Measurements from ENCODE around the gene GRID1. TPM values are rescaled to one million over a fixed set of nuclear protein-coding genes. Genes with fewer than 3 reads are reported as not detected.

Gene GRID1
- total RNA-seq, 1 donor from 2014 or later = 0.60 TPM

DNA sequence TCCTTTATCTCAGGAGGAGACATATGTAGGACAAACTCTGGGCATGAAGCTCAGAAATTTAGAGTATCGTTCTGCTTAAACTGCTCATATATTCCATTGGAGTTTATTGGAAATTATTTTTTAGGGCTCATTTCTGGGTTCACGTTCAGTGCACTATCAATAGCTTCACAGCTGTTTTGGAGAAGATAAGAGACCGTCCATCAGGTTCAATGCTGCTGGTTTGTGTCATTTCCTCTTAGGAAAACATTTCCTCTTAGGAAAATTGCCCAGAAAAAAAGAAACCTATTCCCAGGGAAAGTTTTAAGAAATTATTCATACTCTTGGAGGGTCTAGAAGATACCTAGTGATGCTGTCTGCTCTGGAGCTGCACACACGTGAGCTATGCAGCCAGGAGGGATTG lies 691.7 kb downstream of the GRID1 start:
- H3K4me1 Mint-ChIP-seq (ENCODE audit: low read depth) = no peaks in the 10 kb centered on the region
- DNase-seq (ENCODE audit: low spot score) = no peak
- H3K27me3 Mint-ChIP-seq (ENCODE audit: low read depth) = peaks cover 3% of the 10 kb centered on the region
- no peak overlapping the region for H3K27ac Mint-ChIP-seq (ENCODE audit: unreplicated experiment)
- H3K4me3 Mint-ChIP-seq (ENCODE audit: unreplicated experiment) = no peak overlapping the region
- H3K36me3 Mint-ChIP-seq (ENCODE audit: low read depth) = peaks cover 9% of the 10 kb centered on the region
- TF ChIP-seq, protein P1, sequence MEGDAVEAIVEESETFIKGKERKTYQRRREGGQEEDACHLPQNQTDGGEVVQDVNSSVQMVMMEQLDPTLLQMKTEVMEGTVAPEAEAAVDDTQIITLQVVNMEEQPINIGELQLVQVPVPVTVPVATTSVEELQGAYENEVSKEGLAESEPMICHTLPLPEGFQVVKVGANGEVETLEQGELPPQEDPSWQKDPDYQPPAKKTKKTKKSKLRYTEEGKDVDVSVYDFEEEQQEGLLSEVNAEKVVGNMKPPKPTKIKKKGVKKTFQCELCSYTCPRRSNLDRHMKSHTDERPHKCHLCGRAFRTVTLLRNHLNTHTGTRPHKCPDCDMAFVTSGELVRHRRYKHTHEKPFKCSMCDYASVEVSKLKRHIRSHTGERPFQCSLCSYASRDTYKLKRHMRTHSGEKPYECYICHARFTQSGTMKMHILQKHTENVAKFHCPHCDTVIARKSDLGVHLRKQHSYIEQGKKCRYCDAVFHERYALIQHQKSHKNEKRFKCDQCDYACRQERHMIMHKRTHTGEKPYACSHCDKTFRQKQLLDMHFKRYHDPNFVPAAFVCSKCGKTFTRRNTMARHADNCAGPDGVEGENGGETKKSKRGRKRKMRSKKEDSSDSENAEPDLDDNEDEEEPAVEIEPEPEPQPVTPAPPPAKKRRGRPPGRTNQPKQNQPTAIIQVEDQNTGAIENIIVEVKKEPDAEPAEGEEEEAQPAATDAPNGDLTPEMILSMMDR (IDR thresholded peaks at IDR 0.05) = no peak
- peaks cover 24% of the 10 kb centered on the region for H3K9me3 Mint-ChIP-seq (ENCODE audit: low read depth)

DNA sequence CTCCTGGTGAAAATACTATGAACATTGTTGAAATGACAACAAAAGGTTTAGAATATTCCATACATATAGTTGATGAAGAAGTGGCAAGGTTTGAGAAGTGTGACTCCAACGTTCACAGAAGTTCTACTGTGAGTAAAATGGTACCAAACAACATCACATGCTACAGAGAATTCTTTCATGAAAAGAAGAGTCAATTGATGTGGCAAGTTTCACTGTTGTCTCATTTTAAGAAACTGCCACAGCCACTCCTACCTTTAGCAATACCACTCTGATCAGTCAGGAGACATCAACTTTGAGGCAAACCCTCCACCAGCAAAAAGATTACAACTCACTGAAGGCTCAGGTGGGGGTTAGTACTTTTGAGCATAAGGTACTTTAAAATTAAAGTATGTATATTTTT lies 693.3 kb downstream of the GRID1 start:
- Mint-ChIP-seq H3K27me3 (ENCODE audit: low read depth) (peaks cover 4% of the 10 kb centered on the region), H3K4me1 (ENCODE audit: low read depth) (no peaks in the 10 kb centered on the region), H3K36me3 (ENCODE audit: low read depth) (peaks cover 9% of the 10 kb centered on the region), H3K9me3 (ENCODE audit: low read depth) (peaks cover 24% of the 10 kb centered on the region), H3K4me3 (ENCODE audit: unreplicated experiment) (no peak overlapping the region), H3K27ac (ENCODE audit: unreplicated experiment) (no peak overlapping the region)
- DNase-seq (ENCODE audit: low spot score) = no peak
- TF ChIP-seq, protein P1 (IDR thresholded peaks at IDR 0.05) = no peak

DNA sequence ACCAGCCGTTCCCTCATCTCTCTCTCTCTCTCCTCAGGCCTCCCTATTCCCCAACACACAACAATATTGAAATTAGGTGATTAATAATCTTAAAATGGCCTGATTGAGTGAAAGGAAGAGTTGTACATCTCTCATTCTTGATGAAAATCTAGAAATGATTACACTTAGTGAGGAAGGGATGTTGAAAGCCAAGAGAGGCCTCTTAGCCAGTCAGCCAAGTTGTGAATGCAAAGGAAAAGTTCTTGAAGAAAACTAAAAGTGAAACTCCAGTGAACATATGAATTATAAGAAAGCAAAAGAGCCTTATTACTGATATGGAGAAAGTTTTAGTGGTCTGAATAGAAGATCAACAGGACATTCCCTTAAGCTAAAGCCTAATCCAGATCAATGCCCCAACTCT lies 695.1 kb downstream of the GRID1 start:
- Mint-ChIP-seq H3K36me3 (ENCODE audit: low read depth) (peaks cover 9% of the 10 kb centered on the region), H3K4me1 (ENCODE audit: low read depth) (no peaks in the 10 kb centered on the region), H3K4me3 (ENCODE audit: unreplicated experiment) (no peak overlapping the region), H3K27me3 (ENCODE audit: low read depth) (peaks cover 10% of the 10 kb centered on the region), H3K9me3 (ENCODE audit: low read depth) (peaks cover 24% of the 10 kb centered on the region), H3K27ac (ENCODE audit: unreplicated experiment) (no peak overlapping the region)
- no peak for DNase-seq (ENCODE audit: low spot score)
- TF ChIP-seq, protein P1 (IDR thresholded peaks at IDR 0.05) = no peak

- peaks cover 13% of the 10 kb centered on the region for H3K27me3 Mint-ChIP-seq (ENCODE audit: low read depth)
- H3K4me1 Mint-ChIP-seq (ENCODE audit: low read depth) = no peaks in the 10 kb centered on the region
- peaks cover 20% of the 10 kb centered on the region for H3K9me3 Mint-ChIP-seq (ENCODE audit: low read depth)
- no peak overlapping the region for H3K27ac Mint-ChIP-seq (ENCODE audit: unreplicated experiment)
- peaks cover 10% of the 10 kb centered on the region for H3K36me3 Mint-ChIP-seq (ENCODE audit: low read depth)
- no peak for DNase-seq (ENCODE audit: low spot score)
- H3K4me3 Mint-ChIP-seq (ENCODE audit: unreplicated experiment) = no peak overlapping the region
- TF ChIP-seq, protein P1 (IDR thresholded peaks at IDR 0.05) = no peak
These were observed 698.1 kb downstream of the GRID1 start for GRCh38 chr10:85668522-85668921.

- Mint-ChIP-seq H3K36me3 (ENCODE audit: low read depth) (peaks cover 6% of the 10 kb centered on the region), H3K4me3 (ENCODE audit: unreplicated experiment) (no peak overlapping the region), H3K27me3 (ENCODE audit: low read depth) (peaks cover 13% of the 10 kb centered on the region), H3K4me1 (ENCODE audit: low read depth) (no peaks in the 10 kb centered on the region), H3K9me3 (ENCODE audit: low read depth) (peaks cover 14% of the 10 kb centered on the region), H3K27ac (ENCODE audit: unreplicated experiment) (no peak overlapping the region)
- no peak for DNase-seq (ENCODE audit: low spot score)
- TF ChIP-seq, protein P1 (IDR thresholded peaks at IDR 0.05) = no peak
These were observed 698.9 kb downstream of the GRID1 start for GRCh38 chr10:85667638-85668233.
